Stimulated activated naive B cell treated with anti-CD40 and anti-IgM and Interleukin-4, amounts not matched to agents 10 μg/mL and 1 μg/mL and 100 μg/mL, for 72 hours (primary cell): ENCODE measurements around the gene MCF2L2.

ENCODE experiments used
- ATAC-seq, 2 donors: fragments of 150-1000 bp; cut with Tn5 transposase; replicated peaks; 2 replicates each; pipeline ENCODE4 v1.10.0; 2021; ENCODE audit warnings: moderate library complexity in 1 of 2
- DNase-seq: peaks from one replicate; pipeline ENCODE4 v3.0.0; 2021
- H3K27ac Mint-ChIP-seq: one replicate; pipeline ENCODE4 v1.8.0; 2022; ENCODE audit warnings: mild to moderate bottlenecking, mixed read lengths
- H3K27me3 Mint-ChIP-seq, 2 donors: one replicate each; pipeline ENCODE4 v1.8.0; 2022; ENCODE audit warnings: mixed read lengths in 2 of 2
- H3K36me3 Mint-ChIP-seq, 2 donors: one replicate each; pipeline ENCODE4 v1.8.0; 2022; ENCODE audit warnings: mixed read lengths in 2 of 2, mild to moderate bottlenecking in 1 of 2
- H3K4me1 Mint-ChIP-seq, 2 donors: one replicate each; pipeline ENCODE4 v1.8.0; 2022; ENCODE audit warnings: mixed read lengths in 2 of 2, mild to moderate bottlenecking in 1 of 2
- H3K4me3 Mint-ChIP-seq, 2 donors: one replicate each; pipeline ENCODE4 v1.8.0; 2022; ENCODE audit warnings: mild to moderate bottlenecking in 2 of 2, mixed read lengths in 2 of 2, moderate library complexity in 1 of 2
- H3K9me3 Mint-ChIP-seq, 2 donors: one replicate each; pipeline ENCODE4 v1.8.0; 2022; ENCODE audit warnings: mixed read lengths in 2 of 2, mild to moderate bottlenecking in 1 of 2

MCF2L2 gene

GRCh38 chr3:183148056-183148455, 280.4 kb downstream of the MCF2L2 start:
- H3K4me1 Mint-ChIP-seq: peaks cover 27 to 40% of the 10 kb centered on the region in 2 donors
- no peak overlapping the region for H3K4me3 Mint-ChIP-seq
- no peak overlapping the region for H3K27ac Mint-ChIP-seq
- H3K9me3 Mint-ChIP-seq: peaks cover 0 to 6% of the 10 kb centered on the region in 2 donors
- DNase-seq (no peak), ATAC-seq (no peak)
- H3K27me3 Mint-ChIP-seq: peaks cover 56 to 71% of the 10 kb centered on the region in 2 donors
- H3K36me3 Mint-ChIP-seq: peaks cover 0 to 31% of the 10 kb centered on the region in 2 donors

GRCh38 chr3:183144363-183144762, 284.1 kb downstream of the MCF2L2 start:
- Mint-ChIP-seq H3K36me3 (peaks cover 0 to 20% of the 10 kb centered on the region in 2 donors), H3K27ac (no peak overlapping the region), H3K4me1 (peaks cover 9 to 13% of the 10 kb centered on the region in 2 donors), H3K27me3 (peaks cover 61 to 74% of the 10 kb centered on the region in 2 donors), H3K9me3 (peaks cover 0 to 6% of the 10 kb centered on the region in 2 donors), H3K4me3 (no peak overlapping the region)
- DNase-seq: no peak
- no peak for ATAC-seq

- peaks cover 0 to 2% of the 10 kb centered on the region in 2 donors for H3K9me3 Mint-ChIP-seq
- ATAC-seq: no peak
- H3K4me3 Mint-ChIP-seq: no peak overlapping the region
- DNase-seq: no peak
- peaks cover 58 to 77% of the 10 kb centered on the region in 2 donors for H3K27me3 Mint-ChIP-seq
- peaks cover 9 to 13% of the 10 kb centered on the region in 2 donors for H3K4me1 Mint-ChIP-seq
- H3K27ac Mint-ChIP-seq: no peak overlapping the region
- H3K36me3 Mint-ChIP-seq: peaks cover 4 to 29% of the 10 kb centered on the region in 2 donors
These were observed 286.2 kb downstream of the MCF2L2 start for GRCh38 chr3:183142199-183142598.

GRCh38 chr3:183134844-183135243, 293.6 kb downstream of the MCF2L2 start:
- Mint-ChIP-seq H3K36me3 (peaks cover 24 to 56% of the 10 kb centered on the region in 2 donors), H3K27me3 (peaks cover 60 to 96% of the 10 kb centered on the region in 2 donors), H3K27ac (no peak overlapping the region), H3K4me3 (no peak overlapping the region), H3K4me1 (no peaks in the 10 kb centered on the region), H3K9me3 (peaks cover 0 to 2% of the 10 kb centered on the region in 2 donors)
- DNase-seq: no peak
- no peak for ATAC-seq

GRCh38 chr3:183132409-183132808, 296.0 kb downstream of the MCF2L2 start:
- Mint-ChIP-seq H3K9me3 (peaks cover 10 to 11% of the 10 kb centered on the region in 2 donors), H3K4me1 (peaks cover 2 to 8% of the 10 kb centered on the region in 2 donors)

GRCh38 chr3:183131735-183132134, 296.7 kb downstream of the MCF2L2 start:
- H3K9me3 Mint-ChIP-seq: peaks cover 10 to 11% of the 10 kb centered on the region in 2 donors
- peaks cover 32 to 52% of the 10 kb centered on the region in 2 donors for H3K36me3 Mint-ChIP-seq
- DNase-seq (no peak), ATAC-seq (no peak)
- H3K27ac Mint-ChIP-seq: no peak overlapping the region
- peaks cover 46 to 65% of the 10 kb centered on the region in 2 donors for H3K27me3 Mint-ChIP-seq
- peaks cover 2 to 8% of the 10 kb centered on the region in 2 donors for H3K4me1 Mint-ChIP-seq
- no peak overlapping the region for H3K4me3 Mint-ChIP-seq

More at GRCh38 chr3:183132409-183132808, 296.0 kb downstream of the MCF2L2 start:
- ATAC-seq: no peak
- DNase-seq: no peak
- Mint-ChIP-seq H3K27me3 (peaks cover 48 to 71% of the 10 kb centered on the region in 2 donors), H3K27ac (no peak overlapping the region), H3K4me3 (no peak overlapping the region), H3K36me3 (peaks cover 32 to 51% of the 10 kb centered on the region in 2 donors)

- Mint-ChIP-seq H3K4me1 (peaks cover 2 to 8% of the 10 kb centered on the region in 2 donors), H3K9me3 (peaks cover 10 to 11% of the 10 kb centered on the region in 2 donors), H3K27me3 (peaks cover 45 to 60% of the 10 kb centered on the region in 2 donors), H3K4me3 (no peak overlapping the region), H3K27ac (no peak overlapping the region), H3K36me3 (peaks cover 32 to 52% of the 10 kb centered on the region in 2 donors)
- ATAC-seq (no peak), DNase-seq (no peak)
These were observed 297.2 kb downstream of the MCF2L2 start for GRCh38 chr3:183131186-183131725.

- Mint-ChIP-seq H3K4me3 (no peak overlapping the region), H3K36me3 (peaks cover 22 to 46% of the 10 kb centered on the region in 2 donors), H3K4me1 (peaks cover 5 to 8% of the 10 kb centered on the region in 2 donors), H3K27ac (no peak overlapping the region), H3K9me3 (peaks cover 10 to 11% of the 10 kb centered on the region in 2 donors), H3K27me3 (peaks cover 35 to 52% of the 10 kb centered on the region in 2 donors)
- no peak for DNase-seq
- ATAC-seq: no peak
These were observed 299.2 kb downstream of the MCF2L2 start for GRCh38 chr3:183129243-183129642.

GRCh38 chr3:183128709-183129108, 299.7 kb downstream of the MCF2L2 start:
- peaks cover 22 to 42% of the 10 kb centered on the region in 2 donors for H3K36me3 Mint-ChIP-seq
- H3K4me3 Mint-ChIP-seq: no peak overlapping the region
- H3K4me1 Mint-ChIP-seq: peaks cover 6 to 8% of the 10 kb centered on the region in 2 donors
- ATAC-seq (no peak), DNase-seq (no peak)
- peaks cover 35 to 52% of the 10 kb centered on the region in 2 donors for H3K27me3 Mint-ChIP-seq
- no peak overlapping the region for H3K27ac Mint-ChIP-seq
- peaks cover 10 to 11% of the 10 kb centered on the region in 2 donors for H3K9me3 Mint-ChIP-seq
